IMR-90 (cell line): ENCODE results near the gene PIM3. TPM values are rescaled to one million over a fixed set of nuclear protein-coding genes. Genes with fewer than 3 reads are reported as not detected.

Experiments used
- ATAC-seq: fragments of 200-7000 bp; cut with Tn5 transposase; 2 replicates; pipeline ENCODE4 v1.9.1; 2020; ENCODE audit warnings: low read depth, mild to moderate bottlenecking, moderate library complexity
- BruUV-seq: library from RNA; stranded (reverse); fragments of 400-500 nt; replicated peaks from 2 replicates; lab custom pipeline; 2021; lab: Mats Ljungman, UMichigan
- CTCF ChIA-PET: fragments of 300-600 bp; formaldehyde crosslinking; extraction: SDS; loops from one replicate; lab custom pipeline; 2021; ENCODE audit warnings: antibody characterized with exemption; lab: Yijun Ruan, JAX
- POLR2A ChIA-PET: fragments of 300-600 bp; sonication (Branson Sonifier 250); formaldehyde crosslinking; loops from one replicate; lab custom pipeline; 2022; ENCODE audit warnings: antibody characterized with exemption; ENCODE audit not compliant: unreplicated experiment; lab: Charles Lee
- DNase-seq: peaks from one replicate; pipeline ENCODE4 v3.0.0; 2013
- H2AFZ ChIP-seq: replicated peaks from 2 replicates; pipeline ENCODE3; 2013; ENCODE audit warnings: low read length, mild to moderate bottlenecking; ENCODE audit not compliant: poor library complexity
- H2AK5ac ChIP-seq: 2 replicates; pipeline ENCODE4 v1.6.1; 2013; ENCODE audit warnings: low read depth, low read length, inconsistent platforms
- H2AK9ac ChIP-seq: replicated peaks from 2 replicates; pipeline ENCODE3; 2013; ENCODE audit warnings: mild to moderate bottlenecking, low read depth, low read length, moderate library complexity; ENCODE audit not compliant: poor library complexity
- H2BK120ac ChIP-seq: 2 replicates; pipeline ENCODE4 v1.6.1; 2013; ENCODE audit warnings: low read depth, low read length, inconsistent platforms
- H2BK15ac ChIP-seq: 3 replicates; pipeline ENCODE4 v1.6.1; 2013; ENCODE audit warnings: low read depth, low read length, inconsistent platforms
- H2BK20ac ChIP-seq: 2 replicates; pipeline ENCODE4 v1.6.1; 2013; ENCODE audit warnings: low read depth, mild to moderate bottlenecking, inconsistent platforms, low read length, moderate library complexity
- H2BK5ac ChIP-seq: 2 replicates; pipeline ENCODE4 v1.6.1; 2013; ENCODE audit warnings: mild to moderate bottlenecking, low read depth, low read length, inconsistent platforms; ENCODE audit not compliant: poor library complexity, severe bottlenecking
- H3K14ac ChIP-seq: replicated peaks from 2 replicates; pipeline ENCODE4 v1.6.1; 2013; ENCODE audit warnings: low read depth, low read length, inconsistent platforms
- H3K18ac ChIP-seq: 2 replicates; pipeline ENCODE4 v1.6.1; 2013; ENCODE audit warnings: low read depth, low read length, control low read depth
- H3K23ac ChIP-seq: 2 replicates; pipeline ENCODE4 v1.6.1; 2013; ENCODE audit warnings: low read depth, low read length, inconsistent platforms
- H3K27ac ChIP-seq: 2 replicates; pipeline ENCODE4 v1.5.1; 2013; ENCODE audit warnings: mild to moderate bottlenecking, control low read depth, low read length; ENCODE audit not compliant: insufficient read depth
- H3K27me3 ChIP-seq: 2 replicates; pipeline ENCODE4 v1.6.1; 2013; ENCODE audit warnings: low read length; ENCODE audit not compliant: control insufficient read depth, insufficient read depth
- H3K36me3 ChIP-seq: 2 replicates; pipeline ENCODE4 v1.6.1; 2013; ENCODE audit warnings: low read length, mixed read lengths; ENCODE audit not compliant: control insufficient read depth, insufficient read depth
- H3K4ac ChIP-seq: 2 replicates; pipeline ENCODE4 v1.6.1; 2013; ENCODE audit warnings: low read depth, low read length, inconsistent platforms
- H3K4me1 ChIP-seq: 2 replicates; pipeline ENCODE4 v1.6.1; 2013; ENCODE audit warnings: low read length, mixed read lengths; ENCODE audit not compliant: control insufficient read depth, insufficient read depth
- H3K4me2 ChIP-seq: 2 replicates; pipeline ENCODE4 v1.6.1; 2013; ENCODE audit warnings: low read depth, mild to moderate bottlenecking, control low read depth, low read length, moderate library complexity
- H3K4me3 ChIP-seq: 2 replicates; pipeline ENCODE4 v1.5.1; 2013; ENCODE audit warnings: low read depth, mild to moderate bottlenecking, control low read depth, low read length, moderate library complexity; ENCODE audit not compliant: insufficient read depth
- H3K56ac ChIP-seq: 2 replicates; pipeline ENCODE4 v1.6.1; 2013; ENCODE audit warnings: low read length, inconsistent platforms; ENCODE audit not compliant: insufficient read depth; ENCODE audit errors: extremely low read depth
- H3K79me1 ChIP-seq, 2 experiments: 2 replicates each; pipeline ENCODE4 v1.6.1; 2013; ENCODE audit warnings: low read length in 2 of 2, inconsistent platforms in 1 of 2, low read depth in 1 of 2
- H3K9ac ChIP-seq: 2 replicates; pipeline ENCODE4 v1.6.1; 2013; ENCODE audit warnings: low read depth, low read length, control low read depth
- H3K9me1 ChIP-seq: 2 replicates; pipeline ENCODE4 v1.6.1; 2013; ENCODE audit warnings: low read length, inconsistent platforms; ENCODE audit not compliant: insufficient read depth
- H3K9me3 ChIP-seq: 2 replicates; pipeline ENCODE4 v1.6.1; 2013; ENCODE audit warnings: low read length; ENCODE audit not compliant: control insufficient read depth, insufficient read depth
- H4K20me1 ChIP-seq: 2 replicates; pipeline ENCODE4 v1.6.1; 2013; ENCODE audit warnings: low read length, inconsistent platforms; ENCODE audit not compliant: insufficient read depth
- H4K5ac ChIP-seq: 2 replicates; pipeline ENCODE4 v1.6.1; 2013; ENCODE audit warnings: mild to moderate bottlenecking, low read depth, low read length, control low read depth
- H4K8ac ChIP-seq, 2 experiments: 2 replicates each; pipeline ENCODE4 v1.6.1; 2013; ENCODE audit warnings: low read depth in 2 of 2, low read length in 2 of 2, control low read depth in 1 of 2, inconsistent platforms in 1 of 2
- H4K91ac ChIP-seq: 2 replicates; pipeline ENCODE4 v1.6.1; 2013; ENCODE audit warnings: low read depth, low read length, inconsistent platforms; ENCODE audit not compliant: insufficient read depth
- BHLHE40 ChIP-seq: fragments of 150-350 bp; IDR thresholded peaks from 2 replicates; pipeline ENCODE4 v1.6.1; 2016; ENCODE audit warnings: mild to moderate bottlenecking, low read depth, low read length
- CEBPB ChIP-seq: IDR thresholded peaks from 2 replicates; pipeline ENCODE4 v1.6.1; 2012; ENCODE audit warnings: low read depth, low read length, improper control_type of control experiment
- CHD1 ChIP-seq: IDR thresholded peaks from 2 replicates; pipeline ENCODE4 v1.6.1; 2012; ENCODE audit warnings: low read depth, low read length, improper control_type of control experiment
- ELK1 ChIP-seq: fragments of 150-350 bp; IDR thresholded peaks from 2 replicates; pipeline ENCODE4 v1.6.1; 2016; ENCODE audit warnings: low read depth, mild to moderate bottlenecking, low read length, moderate library complexity, borderline replicate concordance
- FOS ChIP-seq: fragments of 150-350 bp; IDR thresholded peaks from 2 replicates; pipeline ENCODE4 v1.6.1; 2016; ENCODE audit warnings: low read depth, low read length
- MAFK ChIP-seq: IDR thresholded peaks from 2 replicates; pipeline ENCODE4 v1.6.1; 2012; ENCODE audit warnings: low read depth, low read length, improper control_type of control experiment
- MAZ ChIP-seq: IDR thresholded peaks from 2 replicates; pipeline ENCODE4 v1.6.1; 2012; ENCODE audit warnings: low read depth, mild to moderate bottlenecking, low read length, improper control_type of control experiment, moderate library complexity, borderline replicate concordance
- MXI1 ChIP-seq: IDR thresholded peaks from 2 replicates; pipeline ENCODE4 v1.6.1; 2012; ENCODE audit warnings: low read depth, mild to moderate bottlenecking, low read length, moderate library complexity, borderline replicate concordance
- NFE2L2 ChIP-seq: fragments of 150-350 bp; IDR thresholded peaks from 2 replicates; pipeline ENCODE4 v1.6.1; 2016; ENCODE audit warnings: low read depth, mild to moderate bottlenecking, low read length
- POLR2A ChIP-seq: IDR thresholded peaks from 2 replicates; pipeline ENCODE4 v1.6.1; 2012; ENCODE audit warnings: mild to moderate bottlenecking, low read depth, low read length
- RAD21 ChIP-seq: IDR thresholded peaks from 2 replicates; pipeline ENCODE4 v1.6.1; 2012; ENCODE audit warnings: low read length, improper control_type of control experiment
- RCOR1 ChIP-seq: IDR thresholded peaks from 2 replicates; pipeline ENCODE4 v1.6.1; 2012; ENCODE audit warnings: mild to moderate bottlenecking, low read length, improper control_type of control experiment; ENCODE audit not compliant: insufficient replicate concordance
- RFX5 ChIP-seq: IDR thresholded peaks from 2 replicates; pipeline ENCODE4 v1.8.0; 2012; ENCODE audit warnings: low read depth, mild to moderate bottlenecking, low read length, moderate library complexity
- SMC3 ChIP-seq: fragments of 150-350 bp; IDR thresholded peaks from 2 replicates; pipeline ENCODE4 v1.6.1; 2016; ENCODE audit warnings: low read depth, mild to moderate bottlenecking, antibody characterized with exemption, low read length, moderate library complexity
- WGBS, 2 experiments: methylation state at CpG; one replicate each; pipeline versions ENCODE4 v1.1.5 to v1.1.7; 2013; ENCODE audit warnings: missing lambda C conversion rate in 2 of 2; ENCODE audit not compliant: insufficient read length in 1 of 2; ENCODE audit errors: extremely low coverage in 2 of 2; 5-methylcytosine and 5-hydroxymethylcytosine counted together
- dilution Hi-C: fragments of 300-500 bp; cut with HindIII; formaldehyde crosslinking; loops from one replicate; pipeline ENCODE4 v1.14.3; 2018; ENCODE audit warnings: low sequenced_read_pairs; ENCODE audit not compliant: unreplicated experiment
- in situ Hi-C: fragments of 300-500 bp; cut with MboI; formaldehyde crosslinking; loops from 3 replicates; pipeline ENCODE4 v1.14.3; 2019; ENCODE audit warnings: low sequenced_read_pairs, inconsistent platforms, mixed read lengths
- intact Hi-C: fragments of 100-400 bp; cut with micrococcal nuclease; formaldehyde crosslinking; loops from 2 replicates; pipeline ENCODE4 v1.10.0; 2022
- polyA plus RNA-seq, 3 experiments: library from polyadenylated mRNA; depleted of rRNA; stranded (reverse); fragments of >200 nt; gene quantifications; 2 replicates each; pipeline ENCODE4 v1.2.3, GENCODE V29; 2012; ENCODE audit warnings: low replicate concordance in 1 of 3
- total RNA-seq: library from RNA; depleted of rRNA; stranded (reverse); fragments of >200 nt; gene quantifications from 2 replicates; pipeline ENCODE4 v1.2.3, GENCODE V29; 2012
- TF ChIP-seq, protein P1 (sequence below): fragments of 150-350 bp; IDR thresholded peaks from 2 replicates; pipeline ENCODE4 v1.6.1; 2017; ENCODE audit warnings: mild to moderate bottlenecking, antibody characterized with exemption, low read length, low read depth
- TF ChIP-seq, protein P2 (sequence below): conservative IDR thresholded peaks from 2 replicates; pipeline ENCODE4 v1.5.1; 2012; ENCODE audit warnings: mild to moderate bottlenecking, low read depth, low read length, improper control_type of control experiment

Gene PIM3
- total and polyA plus RNA-seq, 2 of the 4 experiments (the other 2 are of a cell fraction), result 8.6 to 24.7 TPM

GRCh38 chr22:49913446-49913845, 47.1 kb upstream of the PIM3 start:
- Histone ChIP-seq H3K36me3 (peaks cover 21% of the 10 kb centered on the region), H3K4ac (no peak overlapping the region), H4K20me1 (no peaks in the 10 kb centered on the region), H3K79me1 (peaks cover 13 to 19% of the 10 kb centered on the region in 2 experiments), H3K9me1 (no peaks in the 10 kb centered on the region), H3K27me3 (no peaks in the 10 kb centered on the region), H3K14ac (no peak overlapping the region), H2BK15ac (no peak overlapping the region), H3K4me2 (no peak overlapping the region), H2AFZ (no peak overlapping the region), H4K5ac (no peak overlapping the region), H2BK5ac (no peak overlapping the region), H2BK20ac (no peak overlapping the region), H3K9me3 (no peaks in the 10 kb centered on the region), H3K56ac (no peak overlapping the region), H2BK120ac (no peak overlapping the region), H3K9ac (no peak overlapping the region), H2AK5ac (no peak overlapping the region), H3K18ac (no peak overlapping the region), H4K91ac (no peak overlapping the region), H3K23ac (no peak overlapping the region), H2AK9ac (no peak overlapping the region), H3K27ac (no peak overlapping the region), H3K4me1 (peaks cover 2% of the 10 kb centered on the region; the same call in 1 of the 2 replicates), H4K8ac (no peak overlapping the region), H3K4me3 (no peak overlapping the region)
- DNase-seq (no peak), ATAC-seq (no peak)
- intact Hi-C loops, result no loop called here
- BruUV-seq, result no TSS peak
- TF ChIP-seq SMC3 (no peak), MAFK (no peak), MXI1 (no peak), CHD1 (no peak), MAZ (no peak), RCOR1 (no peak), BHLHE40 (no peak), ELK1 (no peak), NFE2L2 (no peak), RFX5 (no peak), FOS (no peak), CEBPB (no peak), RAD21 (no peak), POLR2A (no peak)
- TF ChIP-seq, protein P1, sequence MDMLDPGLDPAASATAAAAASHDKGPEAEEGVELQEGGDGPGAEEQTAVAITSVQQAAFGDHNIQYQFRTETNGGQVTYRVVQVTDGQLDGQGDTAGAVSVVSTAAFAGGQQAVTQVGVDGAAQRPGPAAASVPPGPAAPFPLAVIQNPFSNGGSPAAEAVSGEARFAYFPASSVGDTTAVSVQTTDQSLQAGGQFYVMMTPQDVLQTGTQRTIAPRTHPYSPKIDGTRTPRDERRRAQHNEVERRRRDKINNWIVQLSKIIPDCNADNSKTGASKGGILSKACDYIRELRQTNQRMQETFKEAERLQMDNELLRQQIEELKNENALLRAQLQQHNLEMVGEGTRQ, result no peak
- TF ChIP-seq, protein P2, sequence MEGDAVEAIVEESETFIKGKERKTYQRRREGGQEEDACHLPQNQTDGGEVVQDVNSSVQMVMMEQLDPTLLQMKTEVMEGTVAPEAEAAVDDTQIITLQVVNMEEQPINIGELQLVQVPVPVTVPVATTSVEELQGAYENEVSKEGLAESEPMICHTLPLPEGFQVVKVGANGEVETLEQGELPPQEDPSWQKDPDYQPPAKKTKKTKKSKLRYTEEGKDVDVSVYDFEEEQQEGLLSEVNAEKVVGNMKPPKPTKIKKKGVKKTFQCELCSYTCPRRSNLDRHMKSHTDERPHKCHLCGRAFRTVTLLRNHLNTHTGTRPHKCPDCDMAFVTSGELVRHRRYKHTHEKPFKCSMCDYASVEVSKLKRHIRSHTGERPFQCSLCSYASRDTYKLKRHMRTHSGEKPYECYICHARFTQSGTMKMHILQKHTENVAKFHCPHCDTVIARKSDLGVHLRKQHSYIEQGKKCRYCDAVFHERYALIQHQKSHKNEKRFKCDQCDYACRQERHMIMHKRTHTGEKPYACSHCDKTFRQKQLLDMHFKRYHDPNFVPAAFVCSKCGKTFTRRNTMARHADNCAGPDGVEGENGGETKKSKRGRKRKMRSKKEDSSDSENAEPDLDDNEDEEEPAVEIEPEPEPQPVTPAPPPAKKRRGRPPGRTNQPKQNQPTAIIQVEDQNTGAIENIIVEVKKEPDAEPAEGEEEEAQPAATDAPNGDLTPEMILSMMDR, result no peak
- WGBS, 2 experiments, result 100% methylated on average over 5 of the region's 14 CpGs; no CpG with 5 or more reads in 1 of the 2 experiments
- ChIA-PET CTCF (interaction anchor here (1.7 kb wide), 1 partner anchor 146 kb away, joined by 3 read pairs; no protein-coding TSS in a partner anchor), POLR2A (no interaction called here)
- dilution Hi-C loops, result no loop called here
- in situ Hi-C loops, result loop anchor here (10.0 to 25.0 kb wide), 2 partner anchors 49 to 101 kb away; no protein-coding TSS in a partner anchor
